GM18907 (cell line): ENCODE data around the gene KSR2.

Experiments
- ATAC-seq: cut with Tn5 transposase; IDR thresholded peaks from one replicate; pipeline ENCODE4 v1.9.1; 2021; ENCODE audit warnings: mild to moderate bottlenecking, moderate library complexity; ENCODE audit not compliant: unreplicated experiment

KSR2 gene

DNA sequence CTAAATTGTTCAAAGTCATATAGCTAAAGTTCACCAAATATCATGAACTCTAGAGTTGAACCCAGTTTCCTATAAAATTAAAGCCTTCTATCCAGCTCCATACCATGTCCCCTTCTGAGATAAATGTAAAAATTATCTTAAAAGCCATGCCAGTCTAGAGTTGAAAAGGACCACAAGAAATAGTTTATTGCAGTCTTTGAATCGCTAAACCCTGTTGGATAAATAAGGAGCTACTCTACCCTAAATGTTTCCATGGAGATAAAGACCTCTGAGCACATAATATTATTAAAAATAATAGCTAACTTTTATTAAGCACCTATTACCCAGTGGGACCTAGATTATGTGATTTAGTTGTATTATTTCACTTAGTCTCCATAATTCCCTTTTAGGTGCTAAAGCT is 379.8 kb downstream of the KSR2 start:
- no peak for ATAC-seq

GRCh38 chr12:117587631-117588287 is 381.0 kb downstream of the KSR2 start:
- no peak for ATAC-seq

GRCh38 chr12:117583677-117584225 is 385.0 kb downstream of the KSR2 start:
- ATAC-seq, result no peak

DNA sequence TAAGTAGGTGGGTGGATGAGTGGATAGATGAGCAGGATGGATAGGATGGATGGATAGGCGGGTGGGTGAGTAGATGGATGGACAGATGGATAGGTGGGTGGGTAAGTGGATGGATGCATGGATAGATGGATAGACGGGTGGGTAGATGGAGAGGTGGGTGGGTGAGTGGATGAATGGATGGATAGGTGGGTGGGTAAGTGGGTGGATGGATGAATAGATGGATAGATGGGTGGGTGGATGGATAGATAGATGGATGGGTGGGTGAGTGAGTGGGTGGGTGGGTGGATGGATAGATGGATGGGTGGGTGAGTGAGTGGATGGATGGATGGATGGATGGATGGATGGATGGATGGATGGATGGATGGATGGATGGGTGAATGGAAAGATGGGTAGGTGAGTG is 385.7 kb downstream of the KSR2 start:
- ATAC-seq, result no peak

DNA sequence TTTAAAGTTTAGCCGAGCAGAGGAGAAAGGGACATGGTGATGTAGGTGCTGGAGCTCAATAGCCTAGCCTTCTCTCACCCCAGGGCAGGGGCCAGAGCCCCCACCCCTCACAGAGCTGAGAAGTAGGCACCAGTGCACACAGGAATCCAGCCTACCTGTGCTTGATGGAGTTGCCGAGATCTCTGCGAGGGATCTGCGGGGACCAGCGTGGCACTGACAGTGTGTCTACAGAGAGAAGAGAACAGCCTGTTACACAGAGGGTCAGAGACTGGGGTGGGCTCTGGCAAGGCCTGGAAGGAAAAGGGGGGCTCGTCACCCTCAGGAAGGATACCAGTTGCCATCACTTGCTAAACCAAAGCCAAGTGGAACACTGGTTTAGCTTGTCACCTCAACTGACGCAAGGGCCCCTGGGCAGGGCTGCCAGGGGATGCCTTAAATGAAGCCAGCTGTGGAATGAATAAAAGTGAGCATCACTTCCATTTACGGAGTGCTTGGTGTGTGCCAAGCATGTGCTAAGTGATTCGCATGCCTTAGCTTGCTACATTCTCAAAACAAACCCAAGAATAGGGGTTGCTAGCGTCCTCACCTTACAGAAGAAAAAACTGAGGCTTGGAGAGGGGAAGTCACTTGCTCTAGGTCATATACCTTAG is 386.5 kb downstream of the KSR2 start:
- no peak for ATAC-seq

- ATAC-seq, result no peak
These were observed 388.1 kb downstream of the KSR2 start for GRCh38 chr12:117580718-117581062.

- no peak for ATAC-seq
These were observed 388.6 kb downstream of the KSR2 start for GRCh38 chr12:117580015-117580717.

- ATAC-seq, result no peak
These were observed 391.6 kb downstream of the KSR2 start for GRCh38 chr12:117577122-117577657.

- ATAC-seq, result no peak
These were observed 392.7 kb downstream of the KSR2 start for GRCh38 chr12:117576053-117576452.

DNA sequence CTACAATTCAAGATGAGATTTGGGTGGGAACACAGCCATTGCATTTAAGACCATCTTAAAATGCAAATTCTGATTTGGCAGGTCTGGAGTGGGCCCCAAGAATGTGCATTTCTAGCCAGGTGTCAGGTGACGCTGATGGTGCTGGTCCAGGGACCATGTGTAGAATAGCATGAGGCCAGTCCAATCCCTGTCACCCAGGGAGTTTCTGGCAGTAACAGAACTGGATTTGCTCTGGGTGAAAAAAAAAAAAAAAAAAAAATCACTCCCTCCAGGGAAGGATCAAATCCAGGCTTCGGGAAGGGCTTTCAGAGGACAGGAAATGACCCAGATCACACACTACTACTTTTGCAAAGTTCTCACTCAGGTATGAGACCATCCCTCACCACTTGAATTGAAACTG is 394.1 kb downstream of the KSR2 start:
- no peak for ATAC-seq

DNA sequence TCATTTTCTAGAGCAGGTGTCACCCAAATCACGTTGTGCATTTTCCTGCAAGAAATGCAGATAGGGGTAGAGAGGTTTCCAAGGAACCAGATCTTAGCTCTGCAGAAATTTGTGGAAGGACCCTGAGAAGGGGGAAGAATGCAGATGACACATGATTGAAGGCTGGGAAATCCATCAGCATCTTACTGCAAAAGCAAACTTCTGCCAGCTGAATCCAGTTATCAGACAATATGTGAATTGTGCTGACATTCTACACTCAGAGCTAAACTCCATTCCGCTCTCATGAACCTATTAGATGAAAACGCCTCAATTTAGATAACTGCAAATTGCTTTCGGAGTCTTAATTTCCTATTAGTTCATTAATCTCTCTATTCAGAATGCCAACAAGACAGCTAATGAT is 396.0 kb downstream of the KSR2 start:
- ATAC-seq, result no peak

- ATAC-seq, result no peak
These were observed 397.5 kb downstream of the KSR2 start for GRCh38 chr12:117571321-117571720.

GRCh38 chr12:117570608-117571007 is 398.2 kb downstream of the KSR2 start:
- no peak for ATAC-seq

- ATAC-seq, result no peak
These were observed 401.1 kb downstream of the KSR2 start for GRCh38 chr12:117567644-117568216.

DNA sequence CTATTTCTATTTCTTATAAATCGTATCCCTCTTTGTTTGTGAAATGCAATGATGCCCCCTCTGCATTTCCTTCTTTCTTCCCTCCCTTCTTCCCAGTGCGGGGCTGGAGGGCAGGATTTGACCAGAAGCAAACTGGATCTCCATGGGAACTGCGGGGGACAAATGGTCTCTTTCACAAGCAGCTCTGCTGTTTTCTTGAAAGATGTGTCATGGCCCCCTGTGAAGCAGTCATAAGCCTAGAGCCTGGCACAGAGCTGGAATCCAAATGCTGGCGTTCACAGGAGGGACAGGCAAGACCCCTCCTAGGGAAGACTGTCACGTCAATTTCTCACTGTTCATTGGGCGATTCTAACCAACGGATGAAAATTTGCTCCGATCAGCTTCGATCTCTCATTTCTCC is 403.9 kb downstream of the KSR2 start:
- ATAC-seq, result no peak

DNA sequence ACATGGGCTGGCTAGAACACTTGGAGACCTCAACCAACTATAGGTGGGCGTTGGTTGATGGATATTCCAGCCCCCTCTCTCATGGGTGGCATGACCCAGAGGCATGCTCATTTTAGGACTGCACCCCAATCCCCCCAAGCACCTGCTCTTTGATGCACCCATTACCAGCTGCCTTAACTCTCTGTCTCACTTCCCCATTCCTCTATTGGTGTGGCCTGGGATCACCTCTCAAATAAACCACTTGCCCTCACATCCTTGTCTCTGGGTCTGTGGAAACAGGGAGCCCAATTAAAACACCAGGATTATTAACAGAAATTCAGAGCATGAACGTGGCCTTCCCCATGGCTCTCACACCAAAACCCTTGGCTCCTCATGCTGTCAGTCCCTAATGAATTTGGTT is 405.1 kb downstream of the KSR2 start:
- no peak for ATAC-seq

GRCh38 chr12:117563007-117563406 is 405.8 kb downstream of the KSR2 start:
- ATAC-seq, result no peak

DNA sequence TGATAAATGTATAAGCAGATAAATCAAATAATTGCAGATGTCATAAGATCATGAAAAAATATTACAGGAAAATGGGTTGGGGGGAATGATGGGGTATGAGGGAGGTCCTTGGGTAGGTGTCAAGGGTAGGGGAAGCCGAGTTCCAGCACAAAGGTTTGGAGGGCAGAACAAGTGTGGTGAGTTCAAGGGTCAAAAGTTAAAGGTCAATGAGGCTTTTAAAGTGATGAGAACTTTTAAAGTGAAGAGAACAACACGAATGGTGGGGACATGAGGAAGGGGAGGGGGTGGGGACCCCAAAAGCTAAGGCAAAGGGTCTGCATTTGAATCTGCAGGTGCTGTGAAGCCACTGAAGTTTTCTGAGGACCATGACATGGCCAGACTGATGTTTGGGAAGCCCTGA is 406.8 kb downstream of the KSR2 start:
- ATAC-seq, result no peak

GRCh38 chr12:117559978-117560377 is 408.8 kb downstream of the KSR2 start:
- ATAC-seq, result no peak

GRCh38 chr12:117555889-117556288 is 412.9 kb downstream of the KSR2 start:
- no peak for ATAC-seq

- ATAC-seq, result no peak
These were observed 415.8 kb downstream of the KSR2 start for GRCh38 chr12:117552971-117553370.
